ENCODE measurements around the gene PSTPIP1.

DNA sequence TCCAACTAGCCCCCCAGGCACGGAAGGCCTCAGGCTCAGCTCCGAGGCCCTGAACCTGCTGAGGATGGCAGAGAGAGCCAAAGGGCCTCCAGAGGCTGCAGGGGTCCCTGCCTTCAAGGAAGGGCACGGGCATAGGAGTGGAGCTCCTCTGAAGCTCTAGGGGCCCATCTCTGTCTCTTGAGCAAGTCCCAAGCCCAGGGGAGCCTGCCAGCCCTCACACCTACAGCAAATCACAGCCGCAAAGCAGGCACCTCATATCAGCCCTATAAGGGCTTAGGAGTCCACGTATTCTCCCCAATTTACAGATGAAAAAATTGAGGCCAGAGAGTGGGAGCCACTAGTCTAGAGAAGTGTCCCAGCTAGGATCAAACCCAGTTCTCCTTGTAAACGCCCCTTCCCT is 14.2 kb downstream of the PSTPIP1 start:
- TF ChIP-seq CTCF (IDR thresholded peaks at IDR 0.05), result no peak
- no peak for TF ChIP-seq POLR2A (IDR thresholded peaks at IDR 0.05)

Data from lower leg skin (tissue), 3 donors.